K562 (cell line): ENCODE results near the gene PSMD8.

Experiments
- ARHGAP35 ChIP-seq: fragments of 450-650 bp; IDR thresholded peaks from 2 replicates; pipeline ENCODE4 v1.6.1; 2018; ENCODE audit not compliant: partially characterized antibody
- CTCF ChIP-seq, 3 experiments: IDR thresholded peaks in 2 of 3; conservative IDR thresholded peaks in 1 of 3; 2 replicates each; pipeline ENCODE4 v1.5.1; 2011 to 2012; ENCODE audit warnings: low read length in 3 of 3, mild to moderate bottlenecking in 3 of 3, control low read depth in 2 of 3, improper control_type of control experiment in 1 of 3, inconsistent platforms in 1 of 3, low read depth in 1 of 3, mixed read lengths in 1 of 3, moderate library complexity in 1 of 3; ENCODE audit not compliant: insufficient read depth in 2 of 3

- no peak for TF ChIP-seq CTCF (IDR thresholded peaks at IDR 0.05 in 2 of 3, conservative IDR thresholded peaks at IDR 0.05 in 1 of 3; ENCODE audit: insufficient read depth in 2 of 3, low read depth in 1 of 3, low read length in 3 of 3)
- no peak for TF ChIP-seq ARHGAP35
Observed at GRCh38 chr19:38358071-38358470, 16.3 kb upstream of the PSMD8 start.
